Muscle of leg (tissue), 11 donors: Measurements from ENCODE around the gene PARK7. TPM values are rescaled to one million over a fixed set of nuclear protein-coding genes. Genes with fewer than 3 reads are reported as not detected.
"Not testable (repeated sequence)": the region's sequence is repeated elsewhere in the genome, so short reads cannot be mapped to it uniquely, and the experiment has no call there.

Experiments
- DNase-seq: peaks from one replicate; pipeline ENCODE4 v3.0.0; 2013
- H3K27ac ChIP-seq: one replicate; pipeline ENCODE4 v1.5.1; 2013; ENCODE audit warnings: mild to moderate bottlenecking, low read length, control low read depth
- H3K27me3 ChIP-seq: one replicate; pipeline ENCODE4 v1.6.1; 2013; ENCODE audit warnings: low read length; ENCODE audit not compliant: control insufficient read depth, insufficient read depth
- H3K36me3 ChIP-seq: one replicate; pipeline ENCODE4 v1.6.1; 2013; ENCODE audit warnings: low read length; ENCODE audit not compliant: control insufficient read depth, insufficient read depth
- H3K4me1 ChIP-seq: one replicate; pipeline ENCODE4 v1.6.1; 2013; ENCODE audit warnings: low read length; ENCODE audit not compliant: control insufficient read depth, insufficient read depth
- H3K4me3 ChIP-seq: one replicate; pipeline ENCODE4 v1.5.1; 2013; ENCODE audit warnings: low read length, control low read depth
- H3K9me3 ChIP-seq: replicated peaks from 2 replicates; pipeline ENCODE4 v1.6.1; 2013; ENCODE audit warnings: low read depth, low read length; ENCODE audit not compliant: control insufficient read depth
- WGBS: methylation state at CpG from one replicate; pipeline ENCODE4 v1.1.5; 2013; ENCODE audit warnings: missing lambda C conversion rate; ENCODE audit not compliant: insufficient coverage; 5-methylcytosine and 5-hydroxymethylcytosine counted together
- polyA plus RNA-seq, 8 donors: library from polyadenylated mRNA; unstranded; fragments of 120-200 nt; gene quantifications; one replicate each; pipeline versions ENCODE4 v1.2.1 to v1.2.3, GENCODE V29; 2013; ENCODE audit warnings: inconsistent platforms in 1 of 8, low replicate concordance in 1 of 8; ENCODE audit not compliant: insufficient read length in 8 of 8, insufficient read depth in 1 of 8
- total RNA-seq: library from RNA; stranded (reverse); fragments of 120-200 nt; gene quantifications from one replicate; pipeline ENCODE4 v1.2.4, GENCODE V29; 2013

The PARK7 gene
- total and polyA plus RNA-seq, 9 donors: 236 to 363 (median 328) TPM

DNA sequence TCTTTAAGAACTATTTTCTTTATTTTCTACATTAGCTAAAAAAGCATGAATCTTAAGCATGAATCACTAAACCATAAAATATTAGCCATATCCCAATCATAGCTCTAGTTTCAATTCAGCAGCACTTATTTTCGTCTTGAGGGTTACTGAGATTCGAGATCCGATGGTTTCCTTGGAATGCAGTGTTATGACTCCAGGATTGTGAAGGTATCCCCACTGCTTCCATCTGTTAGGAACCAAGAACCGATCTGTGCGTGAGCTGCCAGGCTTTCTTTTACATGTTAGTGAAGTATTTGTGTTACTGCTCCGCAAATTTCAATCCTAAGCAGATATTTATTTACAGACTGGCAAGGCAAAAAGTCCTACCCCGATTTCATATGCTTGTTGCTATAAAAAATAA is 39.7 kb upstream of the PARK7 start:
- Histone ChIP-seq H3K27me3 (peaks cover 4% of the 10 kb centered on the region), H3K27ac (no peak overlapping the region), H3K36me3 (no peaks in the 10 kb centered on the region), H3K4me3 (no peak overlapping the region), H3K4me1 (no peaks in the 10 kb centered on the region), H3K9me3 (no peaks in the 10 kb centered on the region)
- no CpG with 5 or more reads among the region's 7 CpGs for WGBS
- no peak for DNase-seq

DNA sequence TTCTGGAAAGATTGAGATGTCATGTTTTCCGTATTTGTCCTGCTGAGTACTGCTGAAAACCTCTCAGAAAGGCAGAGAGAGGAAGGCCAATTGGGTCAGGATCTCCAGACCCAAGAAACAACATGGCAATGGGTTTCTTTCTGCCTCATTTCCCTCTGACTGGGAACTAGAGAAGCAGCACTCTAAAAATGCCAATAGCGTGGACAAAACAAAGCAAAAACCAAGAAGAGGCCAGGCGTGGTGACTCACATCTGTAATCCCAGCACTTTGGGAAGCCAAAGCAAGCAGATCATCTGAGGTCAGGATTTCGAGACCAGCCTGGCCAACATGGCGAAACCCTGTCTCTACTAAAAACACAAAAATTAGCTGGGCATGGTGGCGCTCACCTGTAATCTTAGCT is 39.2 kb upstream of the PARK7 start:
- H3K27ac ChIP-seq: no peak overlapping the region
- no peaks in the 10 kb centered on the region for H3K4me1 ChIP-seq
- WGBS: 92% methylated on average over 4 of the region's 6 CpGs
- H3K27me3 ChIP-seq: peaks cover 9% of the 10 kb centered on the region
- H3K4me3 ChIP-seq: no peak overlapping the region
- no peaks in the 10 kb centered on the region for H3K36me3 ChIP-seq
- H3K9me3 ChIP-seq: no peaks in the 10 kb centered on the region
- DNase-seq: no peak

DNA sequence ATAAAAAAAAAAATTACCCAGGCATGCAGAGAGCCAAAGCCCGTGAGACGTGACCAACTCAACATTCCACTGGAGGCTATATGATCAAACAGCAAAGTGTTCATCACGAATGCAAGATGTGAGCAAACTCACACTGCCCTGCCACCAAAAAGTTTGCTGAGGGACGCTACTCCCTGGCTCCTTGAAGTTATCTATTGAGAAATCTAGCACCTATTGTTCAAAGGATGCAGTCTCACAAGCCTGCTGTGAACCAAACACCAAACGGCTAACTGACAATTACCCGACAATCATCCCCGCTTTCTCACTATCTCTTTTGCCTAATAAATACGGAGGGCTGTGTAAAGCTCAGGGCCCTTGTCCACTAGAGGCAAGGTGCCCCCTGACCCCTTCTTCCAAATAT is 34.5 kb upstream of the PARK7 start:
- H3K27me3 ChIP-seq: peaks cover 19% of the 10 kb centered on the region
- H3K36me3 ChIP-seq, H3K4me1 ChIP-seq, H3K9me3 ChIP-seq, DNase-seq, H3K27ac ChIP-seq, H3K4me3 ChIP-seq: not testable (repeated sequence)
- 22% methylated on average over 4 of the region's 8 CpGs for WGBS

DNA sequence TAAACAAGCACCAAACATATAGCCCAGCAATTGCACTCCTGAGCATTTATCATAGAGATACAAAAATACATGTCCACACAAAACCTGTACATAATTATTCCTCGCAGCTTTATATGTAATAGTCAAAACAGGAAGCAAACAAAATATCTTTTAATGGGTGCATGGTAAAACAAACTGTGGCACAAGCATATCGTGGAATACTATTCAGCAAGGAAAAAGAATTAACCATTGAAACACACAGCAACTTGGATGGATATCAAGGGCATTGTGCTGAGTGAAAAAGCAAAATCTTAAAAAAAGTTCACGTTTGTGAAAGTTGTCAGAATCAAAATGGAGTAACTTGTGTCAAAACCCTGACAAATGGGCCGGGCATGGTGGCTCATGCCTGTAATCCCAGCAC is 33.3 kb upstream of the PARK7 start:
- peaks cover 19% of the 10 kb centered on the region for H3K27me3 ChIP-seq
- H3K4me3 ChIP-seq: no peak overlapping the region
- 92% methylated on average over 2 of the region's 4 CpGs for WGBS
- H3K27ac ChIP-seq: no peak overlapping the region
- no peaks in the 10 kb centered on the region for H3K9me3 ChIP-seq
- H3K4me1 ChIP-seq: no peaks in the 10 kb centered on the region
- H3K36me3 ChIP-seq: no peaks in the 10 kb centered on the region
- no peak for DNase-seq

DNA sequence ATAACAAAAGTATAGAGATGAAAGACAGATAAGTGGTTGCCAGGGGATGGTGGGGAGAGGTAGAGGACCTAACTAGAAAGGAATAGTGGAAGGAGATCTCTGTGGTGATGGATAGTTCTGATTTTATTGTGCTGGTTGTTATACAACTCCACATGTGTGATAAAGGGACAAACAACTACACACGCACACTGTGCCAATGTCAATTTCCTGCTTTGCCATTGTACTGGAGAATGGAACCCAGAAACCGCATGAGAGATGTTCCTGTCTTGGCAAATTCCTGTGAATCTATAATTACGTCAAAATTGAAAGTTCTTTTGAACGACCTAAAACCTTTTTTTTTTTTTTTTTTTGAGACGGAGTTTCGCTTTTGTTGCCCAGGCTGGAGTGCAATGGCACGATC is 31.9 kb upstream of the PARK7 start:
- WGBS: 77% methylated on average over 3 of the region's 7 CpGs
- no peaks in the 10 kb centered on the region for H3K9me3 ChIP-seq
- peaks cover 24% of the 10 kb centered on the region for H3K27me3 ChIP-seq
- H3K27ac ChIP-seq: no peak overlapping the region
- DNase-seq: no peak
- no peaks in the 10 kb centered on the region for H3K4me1 ChIP-seq
- no peaks in the 10 kb centered on the region for H3K36me3 ChIP-seq
- no peak overlapping the region for H3K4me3 ChIP-seq

DNA sequence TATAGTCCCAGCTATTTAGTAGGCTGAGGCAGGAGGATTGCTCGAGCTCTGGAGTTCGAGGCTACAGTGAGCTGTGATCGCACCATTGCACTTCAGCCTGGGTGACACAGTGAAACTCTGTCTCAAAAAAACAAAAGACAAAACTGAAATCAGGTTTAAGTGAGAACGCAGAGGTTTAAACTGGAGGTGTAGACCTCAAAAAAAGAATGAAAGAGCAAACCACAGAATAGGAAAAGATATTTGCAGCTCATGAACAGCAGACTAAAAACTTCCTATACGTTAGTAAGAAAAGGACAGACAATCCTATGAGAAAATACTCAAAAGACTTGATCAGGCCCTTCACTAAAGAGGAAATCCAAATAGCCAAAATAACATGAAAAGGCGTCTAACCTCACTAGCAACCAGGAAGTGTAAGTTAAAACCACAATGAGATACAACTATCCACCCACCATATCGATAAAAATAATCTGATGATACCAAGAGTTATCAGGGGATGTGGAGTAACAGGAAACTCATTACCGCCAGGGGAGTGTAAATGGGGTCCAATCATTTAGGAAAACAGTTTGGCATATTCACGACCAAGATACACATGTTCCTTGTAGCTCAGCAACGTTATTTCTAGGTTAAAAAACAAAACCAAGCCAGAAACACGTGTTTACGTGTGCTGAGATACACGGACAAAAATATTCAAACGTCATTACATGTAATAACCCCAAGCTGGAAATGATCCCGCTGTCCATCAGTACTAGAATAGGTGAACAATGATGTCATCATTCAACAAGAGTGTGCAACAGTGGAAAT is 30.7 kb upstream of the PARK7 start:
- Histone ChIP-seq H3K9me3 (no peaks in the 10 kb centered on the region), H3K36me3 (no peaks in the 10 kb centered on the region), H3K27ac (no peak overlapping the region), H3K4me3 (no peak overlapping the region), H3K4me1 (no peaks in the 10 kb centered on the region), H3K27me3 (peaks cover 23% of the 10 kb centered on the region)
- DNase-seq: no peak
- 63% methylated on average over 3 of the region's 15 CpGs for WGBS

DNA sequence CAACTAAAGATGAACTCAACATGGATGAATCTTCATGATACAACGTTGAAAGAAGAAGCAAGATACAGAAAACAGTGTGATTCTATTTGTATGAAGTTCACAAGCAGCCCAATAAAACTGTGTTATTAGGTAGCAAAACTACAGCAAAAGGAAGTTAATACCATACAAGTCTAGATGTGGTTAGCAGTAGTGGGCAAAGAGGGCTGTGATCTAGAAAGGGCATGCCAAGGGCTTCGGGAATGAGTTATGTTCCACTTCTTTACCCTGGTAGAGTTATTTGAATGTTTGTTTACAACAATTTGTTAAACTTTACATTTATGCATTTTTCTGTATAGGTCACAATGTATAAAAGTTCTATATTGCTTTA is 30.1 kb upstream of the PARK7 start:
- no peaks in the 10 kb centered on the region for H3K36me3 ChIP-seq
- no peak overlapping the region for H3K27ac ChIP-seq
- H3K27me3 ChIP-seq: peaks cover 25% of the 10 kb centered on the region
- no CpG with 5 or more reads among the region's 2 CpGs for WGBS
- H3K4me1 ChIP-seq: no peaks in the 10 kb centered on the region
- H3K9me3 ChIP-seq: no peaks in the 10 kb centered on the region
- H3K4me3 ChIP-seq: no peak overlapping the region
- no peak for DNase-seq

DNA sequence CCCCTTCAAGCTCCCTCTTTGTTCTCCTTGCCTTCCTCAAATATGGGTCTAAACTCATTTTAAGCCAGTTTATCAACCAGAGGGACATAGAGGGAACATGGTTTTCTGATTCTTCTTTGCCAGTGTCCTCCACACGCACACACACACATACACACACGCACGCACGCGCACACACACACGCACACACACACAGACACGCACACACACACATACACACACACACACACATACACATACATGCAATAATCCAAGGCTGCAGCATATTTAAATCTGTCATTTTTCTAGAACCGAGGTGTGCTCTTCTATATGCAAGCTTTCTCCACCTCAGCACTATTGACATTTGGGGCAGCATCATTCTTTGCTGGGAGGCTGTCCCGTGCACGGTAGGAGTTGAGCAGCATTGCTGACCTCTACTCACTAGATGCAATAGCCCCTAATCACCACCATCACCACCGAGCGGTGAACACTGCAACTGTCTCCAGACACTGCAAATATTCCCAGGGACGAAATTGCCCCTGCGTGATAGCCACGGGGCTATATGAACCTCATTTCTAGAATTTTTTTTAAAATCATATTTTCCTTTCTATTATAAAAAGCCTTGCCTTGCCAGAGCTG is 28.9 kb upstream of the PARK7 start:
- Histone ChIP-seq H3K4me3 (no peak overlapping the region), H3K36me3 (no peaks in the 10 kb centered on the region), H3K9me3 (no peaks in the 10 kb centered on the region), H3K27ac (no peak overlapping the region), H3K27me3 (peaks cover 25% of the 10 kb centered on the region), H3K4me1 (no peaks in the 10 kb centered on the region)
- WGBS: 67% methylated on average over 11 of the region's 15 CpGs
- DNase-seq: no peak

DNA sequence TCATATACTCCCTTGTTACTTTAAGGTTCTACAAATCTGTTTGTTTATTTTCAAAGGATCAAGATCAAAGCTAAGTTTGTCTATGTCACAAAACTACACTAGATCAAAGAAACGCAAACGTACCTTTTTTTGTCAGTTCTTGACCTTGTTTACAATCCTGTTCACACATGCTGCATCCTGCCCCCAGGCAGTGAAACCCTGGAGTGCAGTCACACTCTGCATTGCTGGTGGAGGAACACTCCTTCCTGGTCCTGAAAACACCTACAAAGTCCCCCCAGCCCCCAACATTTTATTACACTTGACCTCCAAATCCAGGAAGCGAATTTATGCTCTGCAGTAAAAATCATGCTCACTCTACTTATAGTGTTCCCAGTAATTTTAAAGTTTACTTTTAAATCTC is 23.4 kb upstream of the PARK7 start:
- 14% methylated on average over 2 of the region's 3 CpGs for WGBS
- H3K27ac ChIP-seq: no peak overlapping the region
- no peak overlapping the region for H3K4me3 ChIP-seq
- H3K4me1 ChIP-seq: peaks cover 3% of the 10 kb centered on the region
- no peaks in the 10 kb centered on the region for H3K36me3 ChIP-seq
- no peak for DNase-seq
- peaks cover 44% of the 10 kb centered on the region for H3K27me3 ChIP-seq
- H3K9me3 ChIP-seq: no peaks in the 10 kb centered on the region

DNA sequence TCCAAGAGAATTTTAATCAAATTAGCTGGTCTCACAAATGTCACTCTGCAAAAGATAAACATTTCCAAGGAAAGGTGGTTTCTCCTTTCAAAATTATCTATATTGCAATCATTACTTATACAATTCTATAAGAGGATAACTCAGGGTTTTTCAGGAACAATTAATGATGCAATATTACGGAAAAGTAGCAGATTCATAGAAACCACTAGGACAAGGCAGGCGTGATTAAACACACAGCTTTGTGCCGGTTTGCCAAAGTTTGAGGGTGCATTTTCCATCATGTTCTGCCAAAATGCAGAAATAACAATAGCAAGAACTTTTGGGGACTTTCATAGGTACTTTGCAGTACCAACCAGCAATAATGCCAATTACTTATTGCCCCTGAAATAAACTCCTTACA is 21.5 kb upstream of the PARK7 start:
- no peak overlapping the region for H3K4me3 ChIP-seq
- H3K36me3 ChIP-seq: no peaks in the 10 kb centered on the region
- no peak for DNase-seq
- no peaks in the 10 kb centered on the region for H3K9me3 ChIP-seq
- H3K4me1 ChIP-seq: peaks cover 3% of the 10 kb centered on the region
- peaks cover 38% of the 10 kb centered on the region for H3K27me3 ChIP-seq
- 79% methylated on average over 3 of the region's 3 CpGs for WGBS
- H3K27ac ChIP-seq: no peak overlapping the region
